ENCODE measurements around the gene APBB3. TPM values are rescaled to one million over a fixed set of nuclear protein-coding genes. Genes with fewer than 3 reads are reported as not detected.
"Not testable (repeated sequence)": the region's sequence is repeated elsewhere in the genome, so short reads cannot be mapped to it uniquely, and the experiment has no call there.

The APBB3 gene
- total RNA-seq, result 26.5 and 28.4 TPM in 2 replicates

DNA sequence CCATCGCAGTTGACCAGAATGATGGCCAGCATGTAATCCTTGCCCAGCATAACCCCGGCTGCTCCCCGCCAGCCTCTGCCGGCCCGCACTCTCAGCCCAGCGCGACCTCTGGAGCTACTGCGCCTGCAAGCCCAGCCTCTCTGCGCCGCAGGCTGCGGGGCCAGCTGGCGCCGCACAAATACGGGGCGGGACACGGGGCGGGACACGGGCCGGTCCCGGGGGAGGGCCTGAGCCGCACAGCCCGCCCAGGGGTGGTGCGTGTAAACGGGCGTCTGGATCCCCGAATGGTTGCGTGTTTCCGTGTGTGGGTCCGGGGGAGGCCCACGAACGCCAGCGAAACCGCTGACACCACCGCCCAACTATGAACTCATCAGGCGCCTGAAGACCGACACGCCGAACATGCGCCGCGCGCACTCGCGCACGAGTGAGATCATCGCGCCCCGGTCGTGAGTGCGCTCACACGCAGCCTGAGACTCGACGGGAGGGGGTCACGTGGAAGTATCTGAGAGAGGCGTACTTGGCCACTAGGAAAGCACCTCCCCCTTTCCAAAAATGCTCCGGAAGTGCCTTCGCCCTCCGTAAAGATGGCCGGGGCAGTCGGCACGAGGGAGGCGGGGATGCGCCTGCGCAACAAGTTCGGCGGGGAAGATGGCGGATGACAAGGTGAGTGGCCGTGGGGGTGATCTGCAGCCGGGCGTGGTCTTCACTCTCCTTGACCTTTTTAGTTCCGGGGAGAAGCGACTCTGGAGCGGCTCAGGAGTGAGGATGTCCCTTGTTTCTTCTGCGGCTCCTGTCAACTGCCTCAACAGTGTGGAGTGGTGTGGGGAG is at the start of gene APBB3, which contains the start of gene SLC35A4:
Gene APBB3 (minus strand): TSS at position 403 of the 828 bp plus-strand sequence. CDS start 353 bp downstream, at position 50.
Gene SLC35A4 (plus strand): TSS at position 633 of the 828 bp plus-strand sequence. CDS start 2,342 bp downstream, outside the sequence.
- intact Hi-C loops (cut with micrococcal nuclease), result loop anchor here (1.0 to 10.0 kb wide), 20 partner anchors 8 to 1222 kb away; partner anchors contain the start of genes ANKHD1, CYSTM1, DNAJC18 and EIF4EBP3

GRCh38 chr5:140611020-140611521 is 46.7 kb upstream of the APBB3 start:
- intact Hi-C loops (cut with micrococcal nuclease), result no loop called here

- intact Hi-C loops (cut with micrococcal nuclease), result no loop called here
Measured at GRCh38 chr5:140609126-140609525, 44.7 kb upstream of the APBB3 start.

- intact Hi-C loops (cut with micrococcal nuclease), result no loop called here
Measured at GRCh38 chr5:140608722-140609121, 44.3 kb upstream of the APBB3 start.

DNA sequence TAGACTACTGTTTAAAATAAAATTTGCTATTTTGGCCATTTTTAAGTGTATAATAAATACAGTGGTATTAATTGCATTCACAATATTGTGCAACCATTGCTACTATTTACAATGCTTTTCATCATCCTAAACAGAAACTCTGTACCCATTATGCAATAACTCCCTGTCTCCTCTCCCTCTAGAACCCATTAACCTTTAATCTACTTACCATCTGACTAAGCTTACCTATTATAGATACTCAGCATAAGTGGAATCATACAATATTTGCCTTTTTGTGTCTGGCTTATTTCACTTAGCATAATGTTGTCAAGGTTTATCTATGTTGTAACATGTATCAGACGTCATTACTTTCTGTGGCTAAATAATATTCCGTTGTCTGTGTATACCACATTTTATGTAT is 42.6 kb upstream of the APBB3 start:
- intact Hi-C loops (cut with micrococcal nuclease), result no loop called here

- intact Hi-C loops (cut with micrococcal nuclease), result no loop called here
Measured at GRCh38 chr5:140605879-140606278, 41.5 kb upstream of the APBB3 start.

DNA sequence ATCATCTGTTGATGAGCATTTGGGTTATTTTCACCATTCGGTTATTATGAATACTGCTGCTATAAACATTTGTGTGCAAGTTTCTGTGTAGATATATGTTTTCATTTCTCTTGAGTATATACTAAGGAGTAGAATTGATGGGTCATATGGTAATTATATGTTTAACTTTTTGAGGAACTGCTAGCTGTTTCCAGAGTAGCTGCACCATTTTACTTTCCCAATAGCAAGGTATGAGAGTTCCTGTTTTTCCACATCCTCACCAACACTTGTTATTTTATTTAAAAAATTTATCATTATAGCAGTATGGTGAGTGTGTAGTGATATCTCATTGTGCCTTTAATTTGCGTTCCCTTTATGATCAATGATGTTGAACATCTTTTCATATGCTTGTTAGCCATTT is 39.3 kb upstream of the APBB3 start:
- intact Hi-C loops (cut with micrococcal nuclease), result no loop called here

DNA sequence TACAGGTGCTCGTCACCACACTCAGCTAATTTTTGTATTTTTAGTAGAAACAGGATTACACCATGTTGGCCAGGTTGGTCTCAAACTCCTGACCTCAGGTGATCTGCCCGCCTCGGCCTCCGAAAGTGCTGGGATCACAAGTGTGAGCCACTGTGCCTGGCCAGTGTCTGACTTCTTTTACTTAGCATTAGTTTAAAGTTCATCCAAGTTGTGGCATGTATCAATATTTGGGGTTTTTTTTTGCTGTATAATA is 39.0 kb upstream of the APBB3 start:
- intact Hi-C loops (cut with micrococcal nuclease), result not testable (repeated sequence)

GRCh38 chr5:140602147-140602546 is 37.7 kb upstream of the APBB3 start:
- intact Hi-C loops (cut with micrococcal nuclease), result no loop called here

DNA sequence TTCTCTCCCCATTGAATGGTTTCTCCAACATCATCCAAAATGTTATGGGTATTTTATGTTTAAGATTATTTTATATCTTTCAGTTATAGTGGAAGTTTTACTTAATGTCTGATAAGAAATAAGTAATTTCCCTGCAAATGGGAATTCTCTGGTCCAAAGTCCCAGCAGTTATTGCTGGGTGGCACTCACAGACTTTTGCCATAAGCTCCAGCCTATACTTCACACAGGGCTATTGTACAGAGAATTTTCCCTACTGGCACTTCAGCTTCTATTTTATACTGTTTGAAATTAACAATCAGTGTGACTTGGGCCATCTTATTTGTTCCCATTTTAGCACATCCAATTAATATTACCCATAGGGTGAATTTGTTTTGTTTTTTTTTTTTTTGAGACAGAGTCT is 35.7 kb upstream of the APBB3 start:
- intact Hi-C loops (cut with micrococcal nuclease), result no loop called here

DNA sequence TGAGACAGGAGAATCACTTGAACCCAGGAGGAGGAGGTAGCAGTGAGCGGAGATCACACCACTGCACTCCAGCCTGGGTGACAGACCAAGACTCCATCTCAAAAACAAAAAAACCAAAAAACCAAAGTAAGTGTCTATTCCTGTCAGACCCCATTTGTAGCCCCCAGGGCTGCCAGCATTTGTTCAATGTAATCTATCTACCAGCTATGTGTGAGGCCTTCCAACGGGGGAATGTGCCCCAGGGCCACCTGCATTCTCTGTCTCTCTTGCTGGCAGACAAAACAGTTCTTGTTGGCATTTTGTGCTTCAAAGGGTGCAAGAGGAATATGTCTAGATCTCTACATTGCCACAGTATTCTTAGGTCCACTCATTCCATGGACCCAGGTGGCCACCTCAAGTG is 34.4 kb upstream of the APBB3 start:
- intact Hi-C loops (cut with micrococcal nuclease), result no loop called here

- intact Hi-C loops (cut with micrococcal nuclease), result no loop called here
Measured at GRCh38 chr5:140596321-140596741, 31.9 kb upstream of the APBB3 start.

GRCh38 chr5:140595538-140596300 is 31.3 kb upstream of the APBB3 start:
- intact Hi-C loops (cut with micrococcal nuclease), result no loop called here

DNA sequence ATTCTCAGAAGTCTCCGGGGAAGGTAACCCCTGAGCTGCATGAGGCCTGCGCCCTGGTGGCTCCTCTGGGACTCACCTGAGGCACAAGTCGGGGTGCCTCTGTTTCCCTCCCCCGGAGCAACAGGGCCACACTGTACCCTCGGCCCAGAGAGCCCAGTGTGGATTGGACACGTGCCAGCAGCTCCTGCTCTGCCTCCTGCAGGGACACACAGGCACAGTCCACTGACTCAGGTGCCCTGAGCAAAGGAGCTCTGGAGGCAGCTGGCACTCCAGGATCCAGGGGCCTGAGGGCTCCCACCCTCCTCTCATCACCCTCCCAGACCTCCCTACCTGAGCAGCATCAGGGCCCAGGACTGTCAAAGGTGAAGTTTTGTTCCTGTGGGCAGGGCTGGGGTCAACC is 29.8 kb upstream of the APBB3 start:
- intact Hi-C loops (cut with micrococcal nuclease), result no loop called here

- intact Hi-C loops (cut with micrococcal nuclease), result not testable (repeated sequence)
Measured at GRCh38 chr5:140593070-140593469, 28.7 kb upstream of the APBB3 start.

DNA sequence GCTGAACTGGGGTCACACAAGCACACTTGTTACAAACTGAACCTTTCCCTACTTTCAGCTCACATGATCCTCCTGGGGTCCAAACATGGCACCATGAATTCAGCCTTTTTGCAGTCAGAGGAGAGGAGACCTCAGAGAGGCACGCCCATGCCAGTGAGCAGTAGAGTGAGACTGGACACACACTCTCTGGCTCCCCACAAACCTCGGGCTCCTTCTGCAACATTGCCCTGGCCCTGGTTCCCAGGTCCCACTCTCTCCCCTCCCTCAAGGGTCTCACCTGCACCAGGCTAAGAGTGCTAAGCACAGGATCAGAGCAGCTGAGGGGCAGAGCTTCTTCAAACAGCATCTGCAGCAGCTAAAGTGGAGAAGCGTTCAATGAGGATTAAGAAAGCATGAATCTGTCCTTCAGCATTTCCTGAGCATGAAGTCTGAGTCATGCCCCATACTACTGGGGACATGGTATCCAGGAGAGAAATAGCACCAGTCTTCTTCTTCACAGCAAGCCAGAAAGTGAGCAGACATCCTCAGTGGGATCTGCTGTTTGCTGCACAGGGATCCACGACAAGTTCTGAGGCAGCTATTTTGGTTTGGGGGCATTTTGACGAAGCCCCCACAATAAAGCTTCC is 27.5 kb upstream of the APBB3 start:
- intact Hi-C loops (cut with micrococcal nuclease), result no loop called here

DNA sequence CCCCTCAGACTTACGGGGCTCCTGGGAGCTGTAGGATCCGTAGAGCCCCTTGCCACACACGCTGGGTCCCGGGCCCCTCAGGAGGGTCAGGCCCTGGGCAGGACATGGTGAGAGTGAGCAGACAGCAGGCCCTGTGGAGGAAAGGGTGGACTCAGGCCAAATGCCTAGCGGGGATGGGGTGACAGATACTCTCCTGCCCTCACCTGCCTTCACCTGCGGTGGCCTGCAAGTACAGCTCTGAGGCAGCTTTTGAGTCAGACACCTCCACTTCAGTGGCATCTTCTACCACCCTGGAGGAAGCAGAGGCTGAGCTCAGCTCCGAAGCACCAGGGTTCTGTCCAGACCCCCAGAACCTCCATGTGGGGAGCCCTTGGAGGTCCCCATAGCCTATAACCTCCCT is 26.5 kb upstream of the APBB3 start:
- intact Hi-C loops (cut with micrococcal nuclease), result no loop called here

DNA sequence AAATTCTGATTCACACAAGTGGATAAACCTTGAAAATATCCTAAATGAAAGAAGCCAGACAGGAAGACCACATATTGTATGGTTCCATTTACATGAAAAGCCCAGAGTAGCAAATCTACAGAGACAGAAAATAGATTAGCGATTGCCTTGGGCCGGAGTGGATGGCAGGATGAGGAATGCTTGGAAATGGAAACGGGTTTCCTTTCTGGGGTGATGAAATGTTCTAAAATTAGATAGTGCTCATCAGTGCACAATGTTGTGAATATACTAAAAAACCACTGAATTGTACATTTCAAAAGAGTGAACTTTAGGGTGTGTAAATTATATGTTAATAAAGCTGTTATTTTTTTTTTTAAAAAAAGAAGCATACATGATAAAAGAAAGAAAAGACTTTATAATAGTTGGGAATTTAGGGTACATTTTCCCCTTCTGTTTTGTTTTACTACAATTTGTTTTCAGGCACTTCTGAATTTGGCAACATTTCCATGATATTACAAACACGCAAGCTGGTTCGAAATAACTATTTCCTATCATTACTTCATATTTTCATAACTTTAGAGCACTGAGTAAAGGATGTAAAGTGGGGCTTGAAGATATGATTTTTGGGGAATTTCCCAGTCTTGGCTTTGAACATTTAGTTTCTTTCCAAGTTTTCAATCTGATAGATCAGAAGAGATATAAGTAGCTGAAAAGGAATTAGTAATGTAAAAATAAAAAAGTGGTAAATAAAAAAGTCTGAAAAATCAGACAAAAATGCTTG is 24.1 kb upstream of the APBB3 start:
- intact Hi-C loops (cut with micrococcal nuclease), result no loop called here

DNA sequence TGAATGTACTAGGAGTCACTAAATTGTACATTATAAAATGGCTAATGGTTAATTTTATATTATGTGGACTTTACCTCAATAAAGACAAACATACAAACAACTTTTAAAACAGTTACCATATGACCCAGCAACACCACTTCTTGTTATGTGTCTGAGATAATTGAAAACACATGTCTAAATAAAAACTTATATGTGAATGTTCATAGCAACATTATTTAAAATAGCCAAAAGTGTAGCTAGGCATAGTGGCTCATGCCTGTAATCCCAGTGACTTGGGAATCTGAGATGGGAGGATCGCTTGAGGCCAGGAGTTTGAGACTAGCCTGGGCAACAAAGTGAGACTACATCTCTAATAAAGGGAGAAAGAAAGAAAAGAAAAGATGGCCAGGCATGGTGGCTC is 23.1 kb upstream of the APBB3 start:
- intact Hi-C loops (cut with micrococcal nuclease), result no loop called here

GRCh38 chr5:140579188-140579747 is 14.9 kb upstream of the APBB3 start:
- intact Hi-C loops (cut with micrococcal nuclease), result not testable (repeated sequence)

DNA sequence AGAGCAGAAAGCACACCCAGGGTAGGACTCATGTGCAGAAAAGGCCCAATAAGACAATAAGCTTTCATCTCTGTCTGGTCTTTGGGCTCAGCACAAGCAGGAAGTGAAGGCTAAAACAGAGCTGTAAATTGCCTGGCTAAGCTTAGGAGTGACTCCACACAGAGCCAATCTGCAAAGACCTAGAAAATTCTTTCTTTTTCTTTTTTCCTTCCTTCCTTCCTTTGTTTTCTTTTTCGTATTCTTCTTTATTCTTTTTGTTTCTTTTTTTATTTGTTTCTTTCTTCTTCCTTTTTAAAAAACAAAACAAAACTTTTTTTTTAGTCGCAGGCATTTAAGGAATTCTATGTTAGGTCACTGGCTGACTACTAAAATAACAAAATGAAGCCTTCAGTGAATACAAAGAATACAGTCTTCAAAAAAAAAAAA is 12.4 kb upstream of the APBB3 start:
- intact Hi-C loops (cut with micrococcal nuclease), result no loop called here

Data from T-helper 1 cell treated with Interleukin-12 subunit alpha and Interleukin-12 subunit beta and Interleukin-4 antibody, amounts not matched to agents 30 ng/mL and 1 ng/mL, for 36 hours (primary cell).